Astrocyte of the cerebellum (primary cell): Measurements from ENCODE around the gene SMG6.
"Not testable (repeated sequence)": the region's sequence is repeated elsewhere in the genome, so short reads cannot be mapped to it uniquely, and the experiment has no call there.

Source experiments
- DNase-seq: peaks from one replicate; pipeline ENCODE4 v3.0.0-alpha.2; 2011; ENCODE audit warnings: low read depth
- H3K4me3 ChIP-seq: 2 replicates; pipeline ENCODE4 v1.5.1; 2011; ENCODE audit warnings: mild to moderate bottlenecking, low read depth, low read length, moderate library complexity
- in situ Hi-C: cut with HindIII; loops from 2 replicates; pipeline ENCODE4 v1.10.0; 2017; ENCODE audit warnings: low sequenced_read_pairs
- TF ChIP-seq, protein P1 (sequence below): IDR thresholded peaks from 2 replicates; pipeline ENCODE4 v1.5.1; 2012; ENCODE audit warnings: low read length, low read depth, moderate library complexity, mild to moderate bottlenecking; ENCODE audit errors: missing control alignments

Gene SMG6

DNA sequence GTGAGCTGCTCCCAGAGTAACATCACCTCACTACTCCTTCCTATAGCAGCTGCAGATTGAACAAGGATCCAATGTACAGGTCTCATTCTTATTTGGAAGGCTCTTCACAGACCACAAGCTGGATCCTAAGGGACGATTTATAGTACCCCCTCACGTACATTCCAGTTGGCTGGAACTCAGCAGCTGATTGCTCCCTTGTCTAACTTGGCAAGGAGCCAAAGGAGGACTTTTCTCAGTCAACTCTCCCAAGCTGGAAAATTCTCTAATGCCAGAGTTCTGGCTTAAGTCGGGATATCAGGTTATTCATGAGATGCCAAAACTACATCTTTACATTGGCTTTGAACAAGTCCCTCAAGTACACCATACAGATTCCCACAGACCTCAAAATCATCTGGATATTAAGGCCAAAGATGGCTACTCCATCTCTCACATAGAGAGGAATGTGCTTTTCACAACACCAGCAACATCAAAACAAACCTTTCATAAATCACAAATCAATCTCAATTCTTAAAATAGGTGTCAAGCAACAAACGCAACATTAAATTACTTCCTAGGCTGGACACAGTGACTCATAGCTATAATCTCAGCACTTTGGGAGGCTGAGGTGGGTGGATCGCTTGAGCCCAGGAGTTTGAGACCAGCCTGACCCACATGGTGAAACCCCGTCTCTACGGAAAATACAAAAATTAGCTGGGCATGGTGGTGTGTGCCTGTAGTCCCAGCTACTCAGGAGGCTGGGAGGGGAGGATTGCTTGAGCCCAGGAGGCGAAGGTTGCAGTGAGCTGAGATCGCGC lies 39.3 kb downstream of the SMG6 start:
- in situ Hi-C loops = loop anchor here (25.0 kb wide), 1 partner anchor 177 kb away; no protein-coding TSS in a partner anchor
- no peak for DNase-seq
- no peak overlapping the region for H3K4me3 ChIP-seq
- TF ChIP-seq, protein P1, sequence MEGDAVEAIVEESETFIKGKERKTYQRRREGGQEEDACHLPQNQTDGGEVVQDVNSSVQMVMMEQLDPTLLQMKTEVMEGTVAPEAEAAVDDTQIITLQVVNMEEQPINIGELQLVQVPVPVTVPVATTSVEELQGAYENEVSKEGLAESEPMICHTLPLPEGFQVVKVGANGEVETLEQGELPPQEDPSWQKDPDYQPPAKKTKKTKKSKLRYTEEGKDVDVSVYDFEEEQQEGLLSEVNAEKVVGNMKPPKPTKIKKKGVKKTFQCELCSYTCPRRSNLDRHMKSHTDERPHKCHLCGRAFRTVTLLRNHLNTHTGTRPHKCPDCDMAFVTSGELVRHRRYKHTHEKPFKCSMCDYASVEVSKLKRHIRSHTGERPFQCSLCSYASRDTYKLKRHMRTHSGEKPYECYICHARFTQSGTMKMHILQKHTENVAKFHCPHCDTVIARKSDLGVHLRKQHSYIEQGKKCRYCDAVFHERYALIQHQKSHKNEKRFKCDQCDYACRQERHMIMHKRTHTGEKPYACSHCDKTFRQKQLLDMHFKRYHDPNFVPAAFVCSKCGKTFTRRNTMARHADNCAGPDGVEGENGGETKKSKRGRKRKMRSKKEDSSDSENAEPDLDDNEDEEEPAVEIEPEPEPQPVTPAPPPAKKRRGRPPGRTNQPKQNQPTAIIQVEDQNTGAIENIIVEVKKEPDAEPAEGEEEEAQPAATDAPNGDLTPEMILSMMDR = no peak

DNA sequence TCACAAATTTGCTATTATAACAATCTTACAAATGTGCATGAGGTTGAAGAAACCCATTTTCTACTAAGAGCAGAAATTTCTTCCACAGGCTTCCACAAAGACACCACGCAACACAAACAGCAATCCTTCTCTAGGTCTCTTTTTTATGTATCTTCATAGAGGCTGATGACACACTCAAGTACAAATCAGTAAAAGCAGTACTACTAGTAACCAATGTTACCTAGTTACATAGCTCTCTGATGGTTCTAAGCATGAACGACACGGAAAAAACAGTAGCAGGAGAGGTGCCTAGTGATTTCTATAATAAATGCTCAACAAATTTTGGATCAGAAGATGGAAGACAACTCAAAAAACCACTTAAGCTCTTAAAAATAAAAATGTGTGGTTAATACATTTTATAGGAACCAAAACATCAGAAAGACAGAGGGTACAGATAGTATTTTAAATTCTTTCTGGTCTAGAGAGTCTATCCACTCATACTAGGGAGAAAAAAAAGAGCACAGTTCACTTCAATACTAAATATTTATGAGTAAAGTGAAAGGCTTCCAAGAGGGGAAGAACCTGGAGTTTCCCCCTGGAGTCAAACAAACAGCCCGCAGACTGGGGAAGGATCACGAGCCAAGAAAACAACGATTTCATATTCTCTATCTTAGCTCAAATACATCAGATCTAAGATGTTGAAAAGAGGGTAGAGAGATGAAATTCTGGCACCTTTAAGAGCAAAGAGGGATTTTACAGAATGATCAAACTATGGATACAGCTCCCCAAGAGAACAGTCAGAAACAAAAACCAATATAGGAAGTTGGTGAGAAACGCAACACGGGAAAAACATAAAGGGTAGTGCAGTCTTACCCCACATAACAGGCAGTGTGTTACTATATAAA lies 40.2 kb downstream of the SMG6 start:
- DNase-seq = peak; percentile 46
- in situ Hi-C loops = loop anchor here (25.0 kb wide), 1 partner anchor 176 kb away; no protein-coding TSS in a partner anchor

DNA sequence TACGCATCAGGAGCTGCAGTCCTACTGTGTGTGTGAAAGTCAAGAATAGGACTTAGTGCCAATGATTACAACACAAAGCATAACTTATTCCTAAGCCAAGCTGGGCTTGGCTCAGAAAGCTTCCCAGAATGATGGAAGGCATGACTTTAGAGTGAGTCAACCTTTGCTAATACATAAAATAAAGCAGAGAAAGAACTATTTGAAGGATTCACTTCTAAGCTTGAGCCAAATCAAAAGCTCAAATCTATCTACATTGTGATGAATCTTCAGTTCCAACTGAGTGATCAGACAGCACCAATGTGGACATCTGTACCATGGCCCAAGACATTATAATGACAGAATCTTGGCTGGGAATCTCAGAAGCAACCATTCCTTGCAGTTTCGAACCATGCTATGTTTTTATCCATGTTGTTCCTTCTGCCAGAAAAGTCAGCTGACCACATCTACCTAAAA lies 41.4 kb downstream of the SMG6 start:
- TF ChIP-seq, protein P1 = no peak
- H3K4me3 ChIP-seq = no peak overlapping the region
- peak; percentile 59 for DNase-seq
- in situ Hi-C loops = loop anchor here (25.0 kb wide), 1 partner anchor 175 kb away; no protein-coding TSS in a partner anchor

More for the DNA sequence above, 40.2 kb downstream of the SMG6 start:
- TF ChIP-seq, protein P1 = no peak
- H3K4me3 ChIP-seq = no peak overlapping the region

DNA sequence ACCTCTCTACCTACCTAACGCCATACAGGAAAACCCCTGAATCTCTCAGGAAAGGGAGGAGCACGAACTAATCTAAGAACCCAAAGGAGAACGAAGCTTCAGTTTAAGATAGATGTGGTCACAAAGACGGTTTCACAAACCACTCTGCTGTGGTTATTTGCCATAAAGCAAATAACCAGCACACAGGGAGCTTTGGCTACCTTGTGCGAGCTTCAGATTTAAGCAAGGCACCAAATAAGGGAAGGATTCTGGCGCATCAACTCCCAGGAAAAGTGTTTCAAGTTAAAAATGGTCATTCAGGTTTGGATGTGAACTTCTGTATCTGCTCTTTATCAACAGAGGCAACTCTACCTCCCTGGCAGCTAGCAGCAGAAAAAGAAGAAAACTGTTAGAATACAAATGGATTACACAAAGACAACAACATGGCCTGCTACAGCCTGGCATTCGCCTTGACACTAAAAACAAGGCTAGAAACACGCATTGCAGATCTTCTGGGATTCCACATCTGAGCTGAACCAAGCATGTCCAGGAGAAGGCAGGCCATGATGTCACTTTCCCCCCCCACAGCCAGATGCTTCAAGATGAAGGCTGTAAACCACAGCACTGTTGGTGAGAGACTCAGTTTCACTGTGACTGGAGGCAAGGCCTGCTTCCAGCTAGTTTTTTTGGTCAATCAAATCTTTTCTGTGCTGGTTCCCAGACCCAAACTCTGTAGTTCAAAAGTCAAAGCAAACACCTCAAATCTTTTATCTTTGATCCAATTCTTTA lies 43.6 kb downstream of the SMG6 start:
- no peak for DNase-seq
- TF ChIP-seq, protein P1 = no peak
- H3K4me3 ChIP-seq = no peak overlapping the region

DNA sequence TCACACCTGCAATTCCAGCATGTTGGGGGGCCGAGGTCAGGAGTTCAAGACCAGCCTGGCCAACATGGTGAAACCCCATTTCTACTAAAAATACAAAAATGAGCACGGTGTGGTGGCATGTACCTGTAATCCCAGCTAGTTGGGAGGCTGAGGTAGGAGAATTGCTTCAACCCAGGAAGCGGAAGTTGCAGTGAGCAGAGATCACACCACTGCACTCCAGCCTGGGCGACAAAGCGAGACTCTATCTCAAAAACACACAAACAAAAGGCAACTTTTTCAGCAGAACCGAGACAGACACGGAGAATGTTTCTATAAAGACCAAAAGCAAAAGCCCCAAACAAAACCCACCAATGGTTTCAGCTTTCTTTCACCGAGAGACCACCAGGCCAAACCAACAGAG lies 44.8 kb downstream of the SMG6 start:
- DNase-seq, H3K4me3 ChIP-seq: not testable (repeated sequence)
- in situ Hi-C loops = loop anchor here (25.0 kb wide), 1 partner anchor 172 kb away; no protein-coding TSS in a partner anchor

More for the DNA sequence above, 43.6 kb downstream of the SMG6 start:
- in situ Hi-C loops = loop anchor here (25.0 kb wide), 1 partner anchor 173 kb away; no protein-coding TSS in a partner anchor

DNA sequence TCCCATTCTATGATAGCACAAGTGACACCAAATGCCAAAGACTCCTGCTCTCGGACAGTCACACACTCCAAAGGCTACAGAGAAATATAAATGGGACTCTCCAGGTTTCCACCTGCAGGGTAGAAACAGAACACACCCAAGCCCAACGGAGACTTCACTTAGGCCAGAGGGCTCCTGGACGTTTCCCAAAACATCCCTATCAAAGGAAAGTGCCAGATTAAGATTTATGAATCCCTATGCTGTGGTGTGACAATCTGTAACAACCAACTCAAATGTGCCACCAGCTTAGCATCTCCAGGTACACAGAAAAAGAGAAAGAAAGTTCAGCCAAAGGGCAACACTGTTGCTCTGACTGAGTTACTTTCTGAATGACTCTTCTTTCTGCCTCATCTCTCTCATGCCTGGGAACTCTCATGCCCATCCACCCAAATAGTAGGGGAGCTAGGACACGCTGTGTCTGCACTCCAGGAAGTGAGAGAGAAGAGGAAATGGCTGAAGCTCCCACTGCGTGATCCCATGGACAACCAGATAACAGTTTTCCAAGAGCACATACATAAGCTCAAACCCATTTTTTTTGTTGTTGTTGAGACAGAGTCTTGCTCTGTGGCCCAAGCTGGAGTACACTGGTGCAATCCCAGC lies 49.7 kb downstream of the SMG6 start:
- DNase-seq = no peak
- H3K4me3 ChIP-seq = no peak overlapping the region
- TF ChIP-seq, protein P1 = no peak
- in situ Hi-C loops = loop anchor here (25.0 kb wide), 1 partner anchor 167 kb away; no protein-coding TSS in a partner anchor
